ENCODE measurements around the gene TUBD1. TPM values are rescaled to one million over a fixed set of nuclear protein-coding genes. Genes with fewer than 3 reads are reported as not detected.

The TUBD1 gene
- total and polyA plus RNA-seq, 2 of the 13 experiments (the other 11 are each of a cell fraction or from before 2014, with no cell fraction given), result 18.2 to 25.9 TPM

DNA sequence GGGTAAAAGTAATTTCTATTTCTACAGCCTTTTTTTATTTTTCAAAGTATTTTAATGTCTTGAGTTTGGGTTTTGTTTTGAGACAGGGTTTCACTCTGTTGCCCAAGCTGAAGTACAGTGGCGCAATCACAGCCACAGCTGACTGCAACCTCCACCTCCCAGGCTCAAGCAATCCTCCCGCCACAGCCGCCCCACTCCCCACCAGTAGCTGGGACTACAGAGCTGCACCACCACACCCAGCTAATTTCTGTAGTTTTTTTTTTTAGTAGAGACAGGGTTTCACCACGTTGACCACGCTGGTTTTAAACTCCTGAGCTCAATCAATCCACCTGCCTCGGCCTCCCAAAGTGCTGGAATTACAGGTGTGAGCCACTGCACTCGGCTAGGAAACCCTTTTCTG, 44.0 kb downstream of the TUBD1 start (continued):
- TF ChIP-seq, protein P1, sequence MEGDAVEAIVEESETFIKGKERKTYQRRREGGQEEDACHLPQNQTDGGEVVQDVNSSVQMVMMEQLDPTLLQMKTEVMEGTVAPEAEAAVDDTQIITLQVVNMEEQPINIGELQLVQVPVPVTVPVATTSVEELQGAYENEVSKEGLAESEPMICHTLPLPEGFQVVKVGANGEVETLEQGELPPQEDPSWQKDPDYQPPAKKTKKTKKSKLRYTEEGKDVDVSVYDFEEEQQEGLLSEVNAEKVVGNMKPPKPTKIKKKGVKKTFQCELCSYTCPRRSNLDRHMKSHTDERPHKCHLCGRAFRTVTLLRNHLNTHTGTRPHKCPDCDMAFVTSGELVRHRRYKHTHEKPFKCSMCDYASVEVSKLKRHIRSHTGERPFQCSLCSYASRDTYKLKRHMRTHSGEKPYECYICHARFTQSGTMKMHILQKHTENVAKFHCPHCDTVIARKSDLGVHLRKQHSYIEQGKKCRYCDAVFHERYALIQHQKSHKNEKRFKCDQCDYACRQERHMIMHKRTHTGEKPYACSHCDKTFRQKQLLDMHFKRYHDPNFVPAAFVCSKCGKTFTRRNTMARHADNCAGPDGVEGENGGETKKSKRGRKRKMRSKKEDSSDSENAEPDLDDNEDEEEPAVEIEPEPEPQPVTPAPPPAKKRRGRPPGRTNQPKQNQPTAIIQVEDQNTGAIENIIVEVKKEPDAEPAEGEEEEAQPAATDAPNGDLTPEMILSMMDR (CRISPR knock-in tag; IDR thresholded peaks at IDR 0.05), result 0 out of 2 replicates have a peak, but pooled peaks have one; percentile 12
- TF ChIP-seq ZNF230 (CRISPR knock-in tag; IDR thresholded peaks at IDR 0.05), result no peak
- TF ChIP-seq CEBPB (IDR thresholded peaks at IDR 0.05; ENCODE audit: borderline replicate concordance, low read depth, low read length), result peak; percentile 98
- TF ChIP-seq, protein P2, sequence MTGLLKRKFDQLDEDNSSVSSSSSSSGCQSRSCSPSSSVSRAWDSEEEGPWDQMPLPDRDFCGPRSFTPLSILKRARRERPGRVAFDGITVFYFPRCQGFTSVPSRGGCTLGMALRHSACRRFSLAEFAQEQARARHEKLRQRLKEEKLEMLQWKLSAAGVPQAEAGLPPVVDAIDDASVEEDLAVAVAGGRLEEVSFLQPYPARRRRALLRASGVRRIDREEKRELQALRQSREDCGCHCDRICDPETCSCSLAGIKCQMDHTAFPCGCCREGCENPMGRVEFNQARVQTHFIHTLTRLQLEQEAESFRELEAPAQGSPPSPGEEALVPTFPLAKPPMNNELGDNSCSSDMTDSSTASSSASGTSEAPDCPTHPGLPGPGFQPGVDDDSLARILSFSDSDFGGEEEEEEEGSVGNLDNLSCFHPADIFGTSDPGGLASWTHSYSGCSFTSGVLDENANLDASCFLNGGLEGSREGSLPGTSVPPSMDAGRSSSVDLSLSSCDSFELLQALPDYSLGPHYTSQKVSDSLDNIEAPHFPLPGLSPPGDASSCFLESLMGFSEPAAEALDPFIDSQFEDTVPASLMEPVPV (CRISPR knock-in tag; IDR thresholded peaks at IDR 0.05), result 0 out of 2 replicates have a peak, but pooled peaks have one; percentile 45
- 0 out of 2 replicates have a peak, but pooled peaks have one; percentile 27 for TF ChIP-seq CBFB (CRISPR knock-in tag; IDR thresholded peaks at IDR 0.05)
- no peak for TF ChIP-seq ZNF570 (CRISPR knock-in tag; IDR thresholded peaks at IDR 0.05; ENCODE audit: borderline replicate concordance)
- TF ChIP-seq NFIC (IDR thresholded peaks at IDR 0.05; ENCODE audit: low read length), result peak; percentile 34; the same call in 1 of the 2 replicates
- TF ChIP-seq NR2F6 (IDR thresholded peaks at IDR 0.05), result no peak
- TF ChIP-seq NR2F6 (CRISPR knock-in tag; IDR thresholded peaks at IDR 0.05), result peak; percentile 45; the same call in 1 of the 2 replicates
- TF ChIP-seq YY1 (IDR thresholded peaks at IDR 0.05; ENCODE audit: insufficient read depth, insufficient replicate concordance, low read depth, low read length), result no peak
- TF ChIP-seq SNAPC2 (CRISPR knock-in tag; IDR thresholded peaks at IDR 0.05), result no peak
- TF ChIP-seq, protein P3, sequence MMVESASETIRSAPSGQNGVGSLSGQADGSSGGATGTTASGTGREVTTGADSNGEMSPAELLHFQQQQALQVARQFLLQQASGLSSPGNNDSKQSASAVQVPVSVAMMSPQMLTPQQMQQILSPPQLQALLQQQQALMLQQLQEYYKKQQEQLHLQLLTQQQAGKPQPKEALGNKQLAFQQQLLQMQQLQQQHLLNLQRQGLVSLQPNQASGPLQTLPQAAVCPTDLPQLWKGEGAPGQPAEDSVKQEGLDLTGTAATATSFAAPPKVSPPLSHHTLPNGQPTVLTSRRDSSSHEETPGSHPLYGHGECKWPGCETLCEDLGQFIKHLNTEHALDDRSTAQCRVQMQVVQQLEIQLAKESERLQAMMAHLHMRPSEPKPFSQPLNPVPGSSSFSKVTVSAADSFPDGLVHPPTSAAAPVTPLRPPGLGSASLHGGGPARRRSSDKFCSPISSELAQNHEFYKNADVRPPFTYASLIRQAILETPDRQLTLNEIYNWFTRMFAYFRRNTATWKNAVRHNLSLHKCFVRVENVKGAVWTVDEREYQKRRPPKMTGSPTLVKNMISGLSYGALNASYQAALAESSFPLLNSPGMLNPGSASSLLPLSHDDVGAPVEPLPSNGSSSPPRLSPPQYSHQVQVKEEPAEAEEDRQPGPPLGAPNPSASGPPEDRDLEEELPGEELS (CRISPR knock-in tag; IDR thresholded peaks at IDR 0.05), result peak; percentile 57; the same call in 1 of the 2 replicates
- no peak for TF ChIP-seq FOXK2 (IDR thresholded peaks at IDR 0.05)
- peak; percentile 15; the same call in 1 of the 2 replicates for TF ChIP-seq SMC3 (IDR thresholded peaks at IDR 0.05; ENCODE audit: low read length)
- no peak for TF ChIP-seq ZNF775 (CRISPR knock-in tag; IDR thresholded peaks at IDR 0.05; ENCODE audit: borderline replicate concordance)
- TF ChIP-seq HOXA3 (CRISPR knock-in tag; IDR thresholded peaks at IDR 0.05), result peak; percentile 64
- TF ChIP-seq, protein P4, sequence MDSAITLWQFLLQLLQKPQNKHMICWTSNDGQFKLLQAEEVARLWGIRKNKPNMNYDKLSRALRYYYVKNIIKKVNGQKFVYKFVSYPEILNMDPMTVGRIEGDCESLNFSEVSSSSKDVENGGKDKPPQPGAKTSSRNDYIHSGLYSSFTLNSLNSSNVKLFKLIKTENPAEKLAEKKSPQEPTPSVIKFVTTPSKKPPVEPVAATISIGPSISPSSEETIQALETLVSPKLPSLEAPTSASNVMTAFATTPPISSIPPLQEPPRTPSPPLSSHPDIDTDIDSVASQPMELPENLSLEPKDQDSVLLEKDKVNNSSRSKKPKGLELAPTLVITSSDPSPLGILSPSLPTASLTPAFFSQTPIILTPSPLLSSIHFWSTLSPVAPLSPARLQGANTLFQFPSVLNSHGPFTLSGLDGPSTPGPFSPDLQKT (CRISPR knock-in tag; IDR thresholded peaks at IDR 0.05; ENCODE audit: borderline replicate concordance), result no peak
- no peak for TF ChIP-seq TBL1XR1 (IDR thresholded peaks at IDR 0.05; ENCODE audit: borderline replicate concordance, low read length, partially characterized antibody)
- TF ChIP-seq, protein P5, sequence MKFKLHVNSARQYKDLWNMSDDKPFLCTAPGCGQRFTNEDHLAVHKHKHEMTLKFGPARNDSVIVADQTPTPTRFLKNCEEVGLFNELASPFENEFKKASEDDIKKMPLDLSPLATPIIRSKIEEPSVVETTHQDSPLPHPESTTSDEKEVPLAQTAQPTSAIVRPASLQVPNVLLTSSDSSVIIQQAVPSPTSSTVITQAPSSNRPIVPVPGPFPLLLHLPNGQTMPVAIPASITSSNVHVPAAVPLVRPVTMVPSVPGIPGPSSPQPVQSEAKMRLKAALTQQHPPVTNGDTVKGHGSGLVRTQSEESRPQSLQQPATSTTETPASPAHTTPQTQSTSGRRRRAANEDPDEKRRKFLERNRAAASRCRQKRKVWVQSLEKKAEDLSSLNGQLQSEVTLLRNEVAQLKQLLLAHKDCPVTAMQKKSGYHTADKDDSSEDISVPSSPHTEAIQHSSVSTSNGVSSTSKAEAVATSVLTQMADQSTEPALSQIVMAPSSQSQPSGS (CRISPR knock-in tag; IDR thresholded peaks at IDR 0.05), result peak; percentile 56; the same call in 1 of the 2 replicates
